A204.1 (cell line): ENCODE results near the gene SMARCC1.

Experiments used
- FAIRE-seq: peaks from 2 replicates; lab custom pipeline; 2012; peaks lifted over from hg19 to GRCh38; lab: Jason Lieb, UNC

SMARCC1 gene

DNA sequence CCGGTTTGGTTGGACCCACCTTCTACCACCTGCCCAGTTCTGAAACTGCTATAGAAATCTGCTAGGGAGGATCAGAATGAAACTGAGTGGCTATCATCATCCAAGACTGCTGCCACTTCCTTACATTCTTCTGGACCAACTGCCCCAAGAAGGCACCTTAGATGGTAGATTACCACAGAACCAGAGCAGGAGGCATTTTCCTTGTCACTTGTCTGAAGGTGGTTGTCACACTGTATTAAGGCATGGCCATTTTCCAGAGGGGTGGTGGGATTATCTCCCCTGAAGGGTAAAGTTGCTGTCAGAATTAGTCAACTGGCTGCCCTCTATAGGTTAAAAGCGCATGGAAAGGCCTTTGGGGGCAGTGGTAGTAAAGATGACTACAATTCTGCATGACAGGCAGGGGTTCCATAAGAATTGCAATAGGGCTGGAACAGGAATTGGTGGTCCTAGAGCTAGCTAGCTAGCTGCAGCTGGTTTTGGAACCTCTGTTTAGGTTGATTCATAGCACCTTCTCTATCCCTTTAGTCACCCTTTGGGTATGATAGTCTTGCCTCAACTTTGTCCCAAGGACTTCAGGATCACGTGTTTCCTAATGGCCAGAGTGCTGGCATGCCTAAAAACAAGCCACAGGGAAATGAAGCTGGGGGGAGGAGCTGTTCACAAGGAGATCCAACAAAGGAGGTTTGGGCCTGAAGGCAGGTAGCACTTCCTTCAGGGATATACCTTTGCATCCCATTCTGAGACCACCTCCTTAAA is 198.2 kb downstream of the SMARCC1 start:
- FAIRE-seq = no peak

DNA sequence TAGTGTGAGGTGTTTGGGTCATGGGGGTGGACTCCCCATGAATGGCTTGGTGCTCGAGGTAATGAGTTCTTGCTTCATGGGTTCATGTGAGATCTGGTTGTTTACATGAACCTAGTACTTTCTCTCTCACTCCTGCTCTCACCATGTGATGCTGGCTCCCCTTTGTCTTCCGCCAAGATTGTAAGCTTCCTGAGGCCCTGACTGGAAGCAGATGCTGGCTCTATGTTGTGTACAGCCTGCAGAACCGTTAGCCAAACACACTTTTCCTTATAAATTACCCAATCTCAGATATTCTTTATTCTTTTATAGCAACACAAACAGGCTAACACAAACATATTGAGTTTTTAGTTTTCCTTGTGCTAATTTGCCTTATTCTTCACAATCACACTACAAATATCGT is 199.9 kb downstream of the SMARCC1 start:
- no peak for FAIRE-seq

DNA sequence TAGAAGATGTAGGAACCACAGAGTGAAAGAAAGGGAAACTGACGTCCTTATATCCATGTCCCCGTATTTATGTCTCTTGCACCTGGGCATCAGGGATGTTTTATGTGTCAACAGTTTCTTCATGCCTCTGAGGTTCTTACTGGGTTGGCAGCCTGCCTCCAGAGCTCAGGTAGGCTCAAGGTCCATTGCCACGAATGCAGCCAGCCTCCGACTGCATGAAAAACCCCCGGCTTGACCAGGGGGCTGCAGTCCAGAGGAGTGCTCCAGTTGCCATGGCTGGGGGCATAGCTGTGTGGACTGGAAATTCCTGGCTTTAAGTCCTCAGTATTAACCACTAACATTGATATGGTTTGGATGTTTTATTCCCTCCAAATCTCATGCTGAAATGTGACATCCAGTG is 200.3 kb downstream of the SMARCC1 start:
- no peak for FAIRE-seq

DNA sequence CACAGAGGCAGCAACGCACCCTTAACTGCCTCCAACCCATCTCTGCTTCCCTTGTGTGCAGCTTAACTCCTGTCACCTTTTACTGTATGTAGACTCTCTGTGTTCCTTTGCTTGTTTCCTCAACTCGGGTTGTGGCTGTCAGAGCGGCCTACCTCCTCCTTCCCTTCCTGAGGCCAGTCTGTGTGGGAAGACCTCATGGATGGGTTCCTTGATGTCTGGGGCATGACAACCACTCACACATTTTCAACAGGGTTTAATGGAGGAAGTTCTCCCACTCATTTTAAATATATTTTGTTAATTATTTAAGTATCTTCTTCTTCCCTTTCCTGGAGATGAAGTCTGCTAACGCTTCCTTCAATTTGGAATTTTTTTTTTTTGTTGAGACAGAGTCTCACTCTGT is 201.2 kb downstream of the SMARCC1 start:
- no peak for FAIRE-seq

DNA sequence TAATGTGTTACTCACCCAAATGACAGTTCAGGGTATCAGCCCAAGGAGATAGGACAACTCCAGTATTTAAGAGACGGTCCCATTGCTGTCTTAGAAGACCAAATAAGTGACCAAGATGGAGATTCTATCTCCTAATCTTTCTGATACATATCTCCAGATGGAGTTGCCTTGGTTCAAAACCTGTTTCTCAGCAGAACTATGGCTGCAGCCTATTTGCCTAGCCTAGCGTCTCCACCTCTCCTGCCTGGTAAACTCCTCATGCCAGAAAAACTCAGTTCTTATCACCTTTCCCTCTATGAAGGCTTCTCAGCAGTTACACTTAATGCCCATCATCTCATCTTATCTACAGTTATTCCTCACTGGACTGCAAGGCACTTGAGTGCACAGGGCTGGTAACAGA is 201.8 kb downstream of the SMARCC1 start:
- no peak for FAIRE-seq

DNA sequence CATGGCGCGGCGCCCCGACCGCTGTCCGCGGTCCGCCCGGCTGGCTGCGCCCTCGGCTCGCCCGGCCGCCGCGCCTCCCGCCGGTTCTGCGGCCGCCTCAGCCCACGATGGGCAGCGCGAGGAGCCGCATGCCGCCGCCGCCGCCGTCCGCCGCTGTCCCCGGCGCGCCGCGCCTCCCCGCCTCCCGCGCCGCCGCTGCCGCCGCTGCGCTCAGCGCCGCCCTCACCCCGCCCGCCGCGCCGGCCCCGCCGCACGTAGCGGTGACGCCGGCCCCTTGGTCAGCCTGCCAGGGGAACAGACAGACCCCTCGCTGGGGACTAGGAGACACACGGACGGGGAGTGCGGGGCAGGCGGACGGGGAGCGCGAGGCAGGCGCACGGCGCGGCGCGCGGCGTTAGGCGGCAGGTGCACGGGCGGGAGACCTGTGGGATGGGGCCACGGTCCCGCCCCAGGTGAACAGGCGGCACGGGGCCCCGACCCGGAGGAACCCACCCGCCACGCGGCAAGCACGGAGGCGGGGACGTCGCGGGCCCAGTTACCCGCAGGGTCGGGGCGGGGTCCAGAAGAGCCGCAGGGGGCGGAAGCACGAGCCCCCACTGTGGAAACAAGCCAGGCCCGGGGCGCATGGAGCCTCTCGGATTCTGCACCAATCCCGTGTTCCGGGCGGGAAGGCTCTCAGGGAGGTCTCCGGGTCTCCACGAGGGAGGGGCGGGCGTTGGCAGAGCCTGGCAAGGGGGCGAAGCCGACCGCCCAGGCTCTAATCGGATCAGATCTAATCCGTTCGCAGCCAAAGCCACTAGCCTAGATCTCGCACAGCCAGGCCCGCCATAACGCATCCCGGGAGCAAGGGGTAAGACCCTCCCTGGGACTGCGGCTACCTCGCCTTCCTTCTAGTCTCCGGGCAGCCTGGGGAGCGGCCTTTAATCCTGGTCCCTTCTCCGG is 202.7 kb downstream of the SMARCC1 start, which contains the start of gene CSPG5:
Gene CSPG5 (minus strand): TSS at position 175 of the 942 bp plus-strand sequence. CDS start 172 bp downstream, at position 3.
- no peak for FAIRE-seq

DNA sequence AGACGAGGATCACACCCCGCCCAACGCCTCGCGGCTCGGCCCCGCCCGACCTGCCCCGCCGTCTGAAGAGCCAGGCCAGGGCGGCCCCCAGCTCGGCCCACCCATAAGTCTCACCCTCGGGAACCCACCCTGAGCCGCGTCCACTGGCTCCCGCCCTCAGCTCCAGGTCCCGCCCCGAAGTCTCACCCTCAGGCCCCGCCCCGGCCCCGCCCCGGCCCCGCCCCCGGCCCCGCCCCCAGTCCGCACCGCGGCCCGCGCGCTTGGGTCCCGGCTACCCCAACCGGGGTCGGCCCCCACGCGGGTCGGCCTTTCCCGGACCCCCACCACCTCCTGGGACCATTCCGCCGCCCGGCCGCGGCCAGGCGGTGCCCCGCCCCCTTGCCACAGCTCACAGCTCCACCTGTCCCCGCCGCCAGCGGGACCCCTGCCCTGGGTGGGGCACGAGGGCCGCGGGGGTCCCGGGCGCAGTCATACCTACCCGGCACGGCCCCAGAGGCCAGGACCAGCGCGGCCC is 203.5 kb downstream of the SMARCC1 start:
- FAIRE-seq = no peak

DNA sequence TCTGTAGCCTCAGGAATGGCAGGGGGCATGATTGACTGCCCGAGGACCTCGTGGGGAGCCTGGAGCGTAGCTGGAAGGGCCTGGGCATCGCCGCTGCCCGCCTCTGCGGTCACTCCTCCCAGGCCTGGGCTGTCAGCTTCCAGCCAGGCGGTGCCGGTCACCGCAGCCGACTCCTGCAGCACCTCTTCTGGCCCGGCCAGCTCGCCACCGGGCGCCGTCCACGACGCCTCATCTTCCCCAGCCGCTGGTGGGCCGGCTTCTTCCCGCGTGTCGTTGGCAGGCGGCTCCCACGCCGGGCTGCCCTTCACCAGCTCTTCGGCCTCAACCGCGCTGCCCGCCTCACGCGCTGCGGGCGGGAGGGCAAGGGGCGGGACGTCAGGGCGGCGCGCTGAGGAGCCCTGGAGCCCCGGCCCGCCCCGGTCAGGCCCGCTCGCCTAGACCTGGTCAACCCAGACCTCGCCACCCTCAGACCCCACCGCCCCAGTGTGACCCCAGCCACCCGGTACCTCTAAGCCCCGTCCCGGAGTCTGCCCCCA is 204.0 kb downstream of the SMARCC1 start:
- FAIRE-seq = no peak

DNA sequence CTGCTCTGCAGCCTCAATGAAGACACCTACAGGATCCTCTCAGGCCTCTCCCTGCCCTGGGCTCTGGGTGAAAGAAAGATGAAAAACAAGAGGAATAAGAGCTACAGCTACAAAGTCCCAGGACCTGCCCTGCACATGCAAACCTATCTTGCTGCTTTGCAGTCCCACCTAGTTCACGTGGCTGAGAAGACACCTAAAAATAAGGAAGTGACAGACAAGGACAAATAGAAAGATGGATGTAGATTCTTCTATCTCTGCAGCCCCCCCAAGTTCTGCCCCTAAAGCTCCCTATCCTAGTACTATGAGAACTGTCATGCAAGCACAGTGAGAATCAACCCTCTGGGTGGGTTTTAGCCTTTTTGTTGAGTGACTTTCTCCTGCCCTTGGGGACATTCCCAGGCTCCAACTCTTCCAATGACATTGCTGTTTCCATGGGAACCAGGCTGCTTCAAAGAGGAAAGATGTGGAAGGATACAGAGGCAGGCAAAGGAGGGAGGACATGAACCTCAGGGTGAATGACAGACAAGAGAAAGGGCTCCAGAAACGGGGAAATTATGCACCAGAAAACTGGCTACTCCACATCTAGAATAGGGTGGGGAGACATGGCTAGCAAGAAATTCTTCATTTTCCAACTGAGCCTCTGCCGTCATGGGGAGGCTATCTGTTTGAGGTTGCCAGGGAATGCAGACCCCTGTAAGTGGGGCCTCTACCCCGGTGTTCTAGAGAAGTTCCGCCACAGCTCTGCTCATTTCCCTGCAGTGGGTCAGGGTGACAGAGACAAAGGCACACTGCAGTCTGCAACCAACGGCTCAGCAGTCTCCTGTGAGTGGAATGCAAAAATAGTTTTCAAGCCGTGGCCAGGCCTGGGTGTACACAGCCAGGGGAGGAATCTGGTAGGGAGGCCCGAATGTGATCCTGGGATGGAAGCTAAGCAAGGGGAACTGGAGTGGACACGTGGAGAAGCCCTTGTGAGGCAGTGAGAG is 208.2 kb downstream of the SMARCC1 start:
- no peak for FAIRE-seq

DNA sequence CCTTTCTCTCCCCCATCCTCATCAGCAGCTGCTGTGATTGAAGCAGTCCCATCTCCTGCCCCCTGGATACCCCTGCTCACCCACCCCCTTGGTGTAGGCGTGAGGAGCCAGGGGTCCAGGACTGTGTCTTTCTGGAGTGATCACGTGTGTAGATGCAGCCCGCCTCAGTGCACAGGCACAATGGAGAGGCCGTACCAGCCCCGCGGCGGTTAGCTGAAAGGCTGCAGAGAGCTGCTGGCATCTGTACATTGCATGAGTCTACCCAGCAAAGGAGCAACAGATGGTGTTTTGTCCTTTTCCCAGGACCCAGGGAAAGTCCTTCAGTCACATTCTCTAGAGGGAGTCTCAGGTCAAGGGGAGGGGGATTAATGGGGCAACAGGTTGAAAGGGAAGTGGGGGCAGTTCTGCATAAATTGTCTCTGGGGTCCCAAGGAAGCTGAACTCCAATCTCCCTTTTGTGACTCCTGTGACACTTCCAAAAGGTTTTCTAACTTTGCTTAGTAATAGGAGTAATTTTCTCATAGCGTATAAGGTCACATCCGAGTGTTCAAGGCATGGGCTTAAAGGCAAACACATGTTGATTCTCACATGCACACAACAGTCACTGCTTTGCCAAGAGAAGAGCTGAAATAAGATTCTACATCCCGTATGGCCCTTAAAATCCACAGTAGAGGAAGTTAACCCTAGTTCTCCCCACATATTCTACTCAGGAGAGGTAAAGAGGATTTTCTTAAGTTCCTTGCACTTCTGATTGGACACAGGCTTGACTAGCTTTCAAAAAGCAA is 210.1 kb downstream of the SMARCC1 start:
- no peak for FAIRE-seq

DNA sequence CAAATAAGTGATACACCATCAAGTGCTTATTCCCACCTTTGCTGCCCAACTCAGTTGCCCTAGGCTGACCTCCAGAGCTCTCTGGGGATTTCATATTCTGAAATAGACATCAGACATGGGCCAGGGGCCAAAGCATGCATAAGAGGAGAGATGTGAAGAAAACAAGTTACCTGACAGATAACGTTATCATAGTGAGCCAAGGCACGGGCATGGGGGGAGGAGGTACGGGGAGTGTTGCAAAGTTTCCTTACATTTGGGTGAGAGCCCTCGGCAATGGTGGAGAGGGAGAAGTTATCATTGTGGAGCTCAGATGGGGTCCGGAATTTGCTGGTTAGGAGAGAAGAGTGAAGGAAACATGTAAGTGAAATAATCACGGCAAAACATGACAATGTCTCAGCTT is 212.8 kb downstream of the SMARCC1 start:
- no peak for FAIRE-seq

DNA sequence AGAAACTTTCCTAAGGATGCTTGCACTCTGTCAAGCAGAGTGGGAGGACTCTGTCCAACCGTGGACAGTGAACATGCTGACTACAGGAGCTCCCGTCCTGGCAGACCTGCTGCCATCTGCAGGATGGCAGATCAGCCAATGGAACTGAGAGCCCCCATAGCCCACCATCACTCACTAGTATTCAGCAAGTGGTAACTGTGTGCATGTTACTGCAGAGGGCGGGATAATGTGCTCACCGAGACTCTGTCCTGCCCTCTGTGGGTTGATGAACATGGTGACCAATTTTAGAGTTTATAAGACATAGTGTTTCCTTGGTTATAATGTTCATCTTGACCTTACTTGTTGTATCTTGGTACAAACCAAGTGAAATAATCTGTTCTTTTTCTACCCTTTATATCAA is 214.5 kb downstream of the SMARCC1 start:
- no peak for FAIRE-seq

DNA sequence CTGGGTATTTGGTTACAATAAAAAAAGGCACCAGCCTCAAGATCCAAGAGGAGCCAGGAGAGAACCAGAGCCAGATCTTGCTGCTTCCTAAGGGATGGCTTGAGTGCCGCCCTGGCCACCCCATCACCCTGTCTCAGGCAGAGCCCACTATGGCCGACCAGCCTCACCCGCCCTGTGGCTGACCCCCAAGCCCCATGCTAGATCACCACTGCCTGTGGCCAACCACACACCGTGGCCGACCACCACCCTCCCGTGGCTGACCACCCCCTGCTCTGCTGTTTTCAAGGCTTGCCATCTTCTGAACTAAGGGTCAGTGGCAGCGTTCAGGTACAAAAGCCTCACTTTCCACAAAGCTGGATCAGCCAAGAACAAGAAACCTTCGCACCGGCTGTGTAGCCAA is 215.0 kb downstream of the SMARCC1 start:
- FAIRE-seq = no peak

DNA sequence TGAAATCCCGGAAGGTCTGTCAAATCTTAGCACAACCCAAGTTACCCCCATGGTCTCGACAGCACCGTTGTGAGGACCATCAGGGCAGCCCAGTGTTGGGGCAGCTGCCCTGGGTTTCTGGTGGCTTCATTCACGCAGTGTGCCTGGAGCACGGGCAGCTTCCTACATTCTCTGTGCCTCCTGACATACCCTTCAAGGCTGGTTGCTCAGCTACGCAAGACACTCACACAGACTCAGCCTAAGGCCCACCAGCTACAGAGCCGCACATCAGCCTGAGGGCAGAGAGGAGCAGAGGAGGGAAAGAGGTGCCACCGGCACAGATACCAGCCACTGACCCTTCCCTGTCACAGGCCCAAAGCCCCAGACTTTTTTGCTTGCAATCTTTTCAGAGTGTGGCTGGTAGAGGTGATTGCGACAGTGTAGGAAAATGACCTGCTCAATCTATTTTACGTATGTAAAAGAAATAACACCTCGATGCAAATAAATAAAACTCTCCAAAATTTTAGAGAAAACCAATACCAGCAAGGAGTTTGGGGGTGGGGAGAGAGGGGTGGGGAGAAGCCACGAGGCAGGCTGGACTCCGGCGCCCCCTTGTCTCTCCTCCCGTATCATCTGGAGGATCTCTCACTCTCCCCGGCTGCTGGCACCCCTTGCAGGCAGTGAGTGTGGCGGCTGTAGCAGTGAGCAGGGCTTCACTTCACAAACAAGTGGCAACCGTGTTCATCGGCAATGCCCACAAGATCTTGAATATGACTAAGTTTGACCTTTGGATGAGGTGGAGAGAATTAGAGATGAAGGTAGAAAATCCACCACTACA is 215.8 kb downstream of the SMARCC1 start:
- FAIRE-seq = no peak

DNA sequence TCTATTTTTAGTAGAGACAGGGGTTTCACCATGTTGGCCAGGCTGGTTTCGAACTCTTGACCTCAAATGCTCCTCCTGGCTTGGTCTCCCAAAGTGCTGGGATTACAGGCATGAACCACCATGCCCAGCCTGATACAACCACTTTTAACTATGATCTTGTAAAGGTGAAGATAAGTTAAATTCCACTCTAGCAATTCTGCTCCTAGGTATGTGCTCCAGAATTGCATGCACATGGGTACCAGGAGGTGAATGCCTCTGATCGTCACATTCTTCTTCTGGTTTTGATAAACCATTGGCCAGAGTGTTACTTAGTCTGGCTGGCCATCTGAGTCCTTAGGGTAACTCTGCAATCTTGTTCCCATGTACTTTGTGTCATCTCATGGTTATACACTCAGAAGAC is 225.3 kb downstream of the SMARCC1 start:
- no peak for FAIRE-seq

DNA sequence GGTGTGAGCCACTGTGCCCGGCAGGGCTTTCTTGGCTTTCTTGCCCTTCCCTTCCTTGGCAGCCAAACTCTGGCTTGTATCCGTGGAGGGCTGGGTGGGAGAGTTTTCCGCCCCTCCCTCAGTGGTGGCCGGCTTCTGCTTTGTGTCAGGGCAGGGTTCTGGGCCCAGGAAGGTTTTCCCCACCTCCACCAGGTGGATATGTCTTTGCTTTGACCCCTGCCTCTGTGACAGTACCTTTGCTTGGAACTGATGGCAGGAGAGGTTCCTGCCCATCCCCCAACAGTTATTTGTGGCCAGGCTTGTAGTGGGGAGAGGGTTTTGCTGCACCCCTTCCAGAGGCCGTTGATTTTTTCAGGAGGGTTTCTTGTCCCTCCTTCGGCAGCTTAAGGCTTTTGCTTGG is 227.4 kb downstream of the SMARCC1 start:
- no peak for FAIRE-seq

DNA sequence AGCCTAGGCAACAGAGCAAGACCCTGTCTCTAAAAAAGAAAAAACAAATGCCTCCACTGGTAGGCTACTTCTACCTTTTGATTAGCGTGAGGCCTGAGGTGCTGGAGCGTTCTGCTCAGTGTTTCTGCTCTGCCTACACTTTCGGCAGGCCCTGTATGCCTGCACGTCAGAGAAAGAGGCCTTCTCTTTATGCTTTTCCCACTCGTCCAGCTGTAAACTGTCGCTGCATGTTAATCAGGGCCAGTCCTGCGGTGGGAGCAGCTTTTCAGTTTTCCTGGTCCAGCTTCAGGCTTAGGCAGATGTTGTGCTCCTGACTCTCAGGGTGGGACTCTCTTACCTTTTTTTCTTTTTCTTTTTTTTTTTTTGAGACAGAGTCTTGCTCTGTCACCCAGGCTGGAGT is 228.3 kb downstream of the SMARCC1 start:
- FAIRE-seq = no peak

DNA sequence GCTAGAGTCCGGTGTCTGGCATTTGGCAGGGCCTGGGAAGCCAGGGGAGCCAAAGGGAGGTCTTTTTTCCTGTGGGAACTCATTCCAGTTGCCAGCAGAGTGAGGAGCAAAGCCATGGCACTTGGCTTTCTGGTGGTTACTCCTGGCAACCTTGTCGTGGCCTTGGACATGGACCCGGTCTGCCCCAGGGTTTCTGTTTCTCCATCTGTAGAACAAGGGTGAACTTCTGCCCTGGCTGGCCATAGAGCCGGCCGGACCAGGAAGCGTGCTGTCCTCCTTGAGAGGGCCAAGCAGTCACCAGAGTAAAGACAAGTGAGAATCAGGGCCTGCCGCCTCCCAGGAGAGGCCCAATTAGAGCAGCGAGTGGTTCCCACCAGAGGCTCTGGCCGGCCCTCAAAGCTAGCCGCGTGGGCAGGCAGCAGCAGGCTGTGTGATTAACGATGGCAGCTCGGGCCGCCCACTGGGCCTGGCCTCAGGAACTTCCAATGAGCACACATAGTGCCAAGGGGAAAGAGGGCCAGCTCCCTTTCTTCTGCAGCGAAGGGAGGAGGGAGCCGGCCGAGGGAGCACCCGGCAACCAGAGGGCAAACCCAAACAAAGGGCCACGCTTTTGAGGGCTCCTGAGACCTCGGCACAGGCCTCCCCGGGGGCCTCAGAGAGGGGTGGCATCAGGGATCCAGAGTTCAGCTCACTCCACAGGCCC is 239.1 kb downstream of the SMARCC1 start:
- no peak for FAIRE-seq

DNA sequence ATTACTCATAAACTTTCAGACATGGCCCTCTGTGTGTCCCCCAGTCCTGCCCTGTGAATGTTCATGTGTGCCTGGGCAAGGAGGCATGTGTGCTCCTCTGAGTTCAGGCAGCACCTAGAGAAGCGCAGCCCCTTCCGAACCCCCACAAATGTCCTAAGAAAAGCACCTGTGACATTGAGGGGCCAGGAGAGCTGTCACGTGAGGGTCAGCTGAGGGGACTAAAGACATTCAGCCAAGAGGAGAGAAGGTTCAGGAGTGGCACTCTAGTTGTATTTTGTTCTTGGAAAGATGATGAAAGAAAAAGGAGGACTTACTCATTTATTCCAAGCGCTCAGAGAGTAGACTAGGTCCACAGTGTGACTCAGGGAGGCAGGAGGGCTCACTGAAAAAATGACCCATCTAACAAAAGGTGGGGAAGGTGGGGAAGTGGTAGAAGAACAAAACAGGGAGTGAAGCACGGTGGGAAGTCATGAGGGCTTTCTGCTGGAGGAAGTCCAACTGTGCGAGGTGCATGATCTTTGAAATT is 240.0 kb downstream of the SMARCC1 start:
- FAIRE-seq = no peak
